HAP-1 (cell line): Measurements from ENCODE around the gene TAS2R19.
"Not testable (repeated sequence)": the region's sequence is repeated elsewhere in the genome, so short reads cannot be mapped to it uniquely, and the experiment has no call there.

Experiments
- DNase-seq, 2 experiments: peaks; one replicate each; pipeline ENCODE4 v3.0.0-alpha.2; 2016 to 2020; ENCODE audit warnings: low spot score in 2 of 2
- H3K27me3 ChIP-seq: fragments of 250-450 bp; sonication (Bioruptor Pico); 2 replicates; pipeline ENCODE4 v1.5.1; 2020; ENCODE audit warnings: low read depth, mild to moderate bottlenecking, moderate library complexity
- H3K36me3 ChIP-seq: fragments of 250-450 bp; sonication (Bioruptor Pico); replicated peaks from 2 replicates; pipeline ENCODE4 v1.5.1; 2020; ENCODE audit warnings: mild to moderate bottlenecking
- H3K4me1 ChIP-seq: fragments of 250-450 bp; sonication (Bioruptor Pico); 2 replicates; pipeline ENCODE4 v1.5.1; 2020; ENCODE audit warnings: mild to moderate bottlenecking
- H3K4me3 ChIP-seq: fragments of 250-450 bp; sonication (Bioruptor Pico); 2 replicates; pipeline ENCODE4 v1.5.1; 2020; ENCODE audit warnings: mild to moderate bottlenecking, moderate library complexity
- H3K9me3 ChIP-seq: fragments of 250-450 bp; sonication (Bioruptor Pico); 2 replicates; pipeline ENCODE4 v1.5.1; 2020; ENCODE audit warnings: mild to moderate bottlenecking, moderate library complexity
- in situ Hi-C: fragments of 300-500 bp; cut with MboI; formaldehyde crosslinking; loops from 3 replicates; pipeline ENCODE4 v1.14.3; 2020; ENCODE audit warnings: low sequenced_read_pairs, inconsistent platforms, mixed read lengths

TAS2R19 gene

GRCh38 chr12:11022520-11022919 is at the start of gene TAS2R19:
TAS2R19 (minus strand) TSS chr12:11022620; CDS start chr12:11022571, 49 bp downstream.
- DNase-seq: no peak
- Histone ChIP-seq H3K4me3 (no peak within 1 kb of the TSS), H3K27me3 (no peaks in the 10 kb centered on the region), H3K4me1 (no peaks in the 10 kb centered on the region), H3K9me3 (no peaks in the 10 kb centered on the region), H3K36me3 (no peaks in the 10 kb centered on the region)
- in situ Hi-C loops: no loop called here

GRCh38 chr12:11071414-11071813 is 49.0 kb upstream of the TAS2R19 start:
- Histone ChIP-seq H3K4me3 (no peak overlapping the region), H3K9me3 (no peaks in the 10 kb centered on the region), H3K36me3 (no peaks in the 10 kb centered on the region), H3K27me3 (no peaks in the 10 kb centered on the region), H3K4me1 (no peaks in the 10 kb centered on the region)
- in situ Hi-C loops: loop anchor here (5.0 kb wide), 1 partner anchor 54 kb away; no protein-coding TSS in a partner anchor
- DNase-seq: no peak

- Histone ChIP-seq H3K4me1 (no peaks in the 10 kb centered on the region), H3K27me3 (no peaks in the 10 kb centered on the region), H3K9me3 (no peaks in the 10 kb centered on the region), H3K4me3 (no peak overlapping the region), H3K36me3 (no peaks in the 10 kb centered on the region)
- DNase-seq: no peak
- in situ Hi-C loops: loop anchor here (5.0 kb wide), 1 partner anchor 54 kb away; no protein-coding TSS in a partner anchor
Measured at GRCh38 chr12:11070999-11071398, 48.6 kb upstream of the TAS2R19 start.

- Histone ChIP-seq H3K9me3 (no peaks in the 10 kb centered on the region), H3K4me3 (no peak overlapping the region), H3K4me1 (no peaks in the 10 kb centered on the region), H3K36me3 (no peaks in the 10 kb centered on the region), H3K27me3 (no peaks in the 10 kb centered on the region)
- no peak for DNase-seq
- in situ Hi-C loops: loop anchor here (5.0 kb wide), 1 partner anchor 53 kb away; no protein-coding TSS in a partner anchor
Measured at GRCh38 chr12:11069854-11070365, 47.5 kb upstream of the TAS2R19 start.

- in situ Hi-C loops: no loop called here
- no peaks in the 10 kb centered on the region for H3K4me1 ChIP-seq
- no peaks in the 10 kb centered on the region for H3K27me3 ChIP-seq
- DNase-seq: no peak
- H3K9me3 ChIP-seq: no peaks in the 10 kb centered on the region
- H3K36me3 ChIP-seq: no peaks in the 10 kb centered on the region
- H3K4me3 ChIP-seq: no peak overlapping the region
Measured at GRCh38 chr12:11067514-11067913, 45.1 kb upstream of the TAS2R19 start.

GRCh38 chr12:11062194-11062593 is 39.8 kb upstream of the TAS2R19 start, which contains the start of gene TAS2R46:
TAS2R46 (minus strand) TSS chr12:11062294; CDS start chr12:11062294, 0 bp downstream.
- H3K27me3 ChIP-seq, DNase-seq, in situ Hi-C loops, H3K4me1 ChIP-seq, H3K4me3 ChIP-seq, H3K9me3 ChIP-seq, H3K36me3 ChIP-seq: not testable (repeated sequence)

- Histone ChIP-seq H3K4me1 (no peaks in the 10 kb centered on the region), H3K36me3 (no peaks in the 10 kb centered on the region), H3K4me3 (no peak overlapping the region), H3K9me3 (no peaks in the 10 kb centered on the region), H3K27me3 (no peaks in the 10 kb centered on the region)
- in situ Hi-C loops: no loop called here
- DNase-seq: no peak
Measured at GRCh38 chr12:11059784-11060183, 37.4 kb upstream of the TAS2R19 start.

- no peak overlapping the region for H3K4me3 ChIP-seq
- H3K9me3 ChIP-seq: no peaks in the 10 kb centered on the region
- no peaks in the 10 kb centered on the region for H3K27me3 ChIP-seq
- in situ Hi-C loops: no loop called here
- H3K4me1 ChIP-seq: no peaks in the 10 kb centered on the region
- DNase-seq: no peak
- no peaks in the 10 kb centered on the region for H3K36me3 ChIP-seq
Measured at GRCh38 chr12:11059041-11059440, 36.6 kb upstream of the TAS2R19 start.

- Histone ChIP-seq H3K36me3 (no peaks in the 10 kb centered on the region), H3K4me3 (no peak overlapping the region), H3K27me3 (no peaks in the 10 kb centered on the region), H3K4me1 (no peaks in the 10 kb centered on the region), H3K9me3 (no peaks in the 10 kb centered on the region)
- in situ Hi-C loops: no loop called here
- no peak for DNase-seq
Measured at GRCh38 chr12:11055306-11055705, 32.9 kb upstream of the TAS2R19 start.

GRCh38 chr12:11049806-11050531 is 27.5 kb upstream of the TAS2R19 start:
- H3K4me1 ChIP-seq, H3K36me3 ChIP-seq, H3K9me3 ChIP-seq, H3K27me3 ChIP-seq, in situ Hi-C loops, DNase-seq, H3K4me3 ChIP-seq: not testable (repeated sequence)

- DNase-seq, H3K27me3 ChIP-seq, H3K9me3 ChIP-seq, H3K36me3 ChIP-seq, H3K4me1 ChIP-seq, H3K4me3 ChIP-seq, in situ Hi-C loops: not testable (repeated sequence)
Measured at GRCh38 chr12:11041366-11041765, 18.9 kb upstream of the TAS2R19 start.

- in situ Hi-C loops: no loop called here
- no peaks in the 10 kb centered on the region for H3K4me1 ChIP-seq
- H3K36me3 ChIP-seq: peaks cover 4% of the 10 kb centered on the region; the same call in 1 of the 2 replicates
- H3K27me3 ChIP-seq: no peaks in the 10 kb centered on the region
- DNase-seq: no peak
- no peak overlapping the region for H3K4me3 ChIP-seq
- no peaks in the 10 kb centered on the region for H3K9me3 ChIP-seq
Measured at GRCh38 chr12:11040162-11040561, 17.7 kb upstream of the TAS2R19 start.

GRCh38 chr12:11039171-11039570 is 16.8 kb upstream of the TAS2R19 start:
- no peak overlapping the region for H3K4me3 ChIP-seq
- H3K36me3 ChIP-seq: 0 out of 2 replicates have a peak, but pooled peaks cover 4% of the 10 kb centered on the region
- DNase-seq: no peak
- no peaks in the 10 kb centered on the region for H3K27me3 ChIP-seq
- in situ Hi-C loops: no loop called here
- no peaks in the 10 kb centered on the region for H3K4me1 ChIP-seq
- no peaks in the 10 kb centered on the region for H3K9me3 ChIP-seq

GRCh38 chr12:11033959-11034358 is 11.5 kb upstream of the TAS2R19 start:
- H3K4me3 ChIP-seq, in situ Hi-C loops, H3K27me3 ChIP-seq, H3K9me3 ChIP-seq, H3K36me3 ChIP-seq, H3K4me1 ChIP-seq, DNase-seq: not testable (repeated sequence)
